Vagina (tissue), 2 donors: ENCODE measurements around the gene PGP. TPM values are rescaled to one million over a fixed set of nuclear protein-coding genes. Genes with fewer than 3 reads are reported as not detected.
"Not testable (repeated sequence)": the region's sequence is repeated elsewhere in the genome, so short reads cannot be mapped to it uniquely, and the experiment has no call there.

ENCODE experiments used
- DNase-seq, 2 donors: peaks; one replicate each; pipeline ENCODE4 v3.0.0-alpha.2; 2017; ENCODE audit errors: extremely low spot score in 2 of 2
- H3K27ac ChIP-seq: fragments of 200-600 bp; sonication (generic); one replicate; pipeline ENCODE4 v1.5.1; 2019
- H3K27me3 ChIP-seq: fragments of 200-600 bp; sonication (generic); one replicate; pipeline ENCODE4 v1.5.1; 2019
- H3K36me3 ChIP-seq, 2 donors: fragments of 200-600 bp; sonication (generic); one replicate each; pipeline ENCODE4 v1.5.1; 2017 to 2019
- H3K4me1 ChIP-seq: fragments of 200-600 bp; sonication (generic); one replicate; pipeline ENCODE4 v1.5.1; 2019
- H3K4me3 ChIP-seq, 2 donors: fragments of 200-600 bp; sonication (generic); 1 replicate in 1 of 2; 2 replicates in 1 of 2; pipeline ENCODE4 v1.5.1; 2016 to 2019
- H3K9me3 ChIP-seq: fragments of 200-600 bp; sonication (generic); one replicate; pipeline ENCODE4 v1.5.1; 2019
- CTCF ChIP-seq, 3 experiments: fragments of 450-650 bp in 2 of 3; fragments of 200-600 bp in 1 of 3; sonication (generic) in 1 of 3; IDR thresholded peaks; one replicate each; pipeline ENCODE4 v1.5.1; 2017 to 2019; ENCODE audit warnings: antibody characterized with exemption in 3 of 3, mild to moderate bottlenecking in 2 of 3, moderate library complexity in 2 of 3
- POLR2A ChIP-seq, 2 donors: fragments of 450-650 bp; IDR thresholded peaks; one replicate each; pipeline ENCODE4 v1.6.1; 2017; ENCODE audit warnings: antibody characterized with exemption in 2 of 2, mild to moderate bottlenecking in 2 of 2, moderate library complexity in 2 of 2
- POLR2AphosphoS5 ChIP-seq, 2 donors: sonication (generic); formaldehyde crosslinking; IDR thresholded peaks; one replicate each; pipeline ENCODE4 v1.9.0; 2017; ENCODE audit warnings: antibody characterized with exemption in 2 of 2, mild to moderate bottlenecking in 2 of 2, low read depth in 1 of 2; ENCODE audit not compliant: insufficient read depth in 1 of 2
- intact Hi-C: fragments of 100-400 bp; cut with DNase I; formaldehyde crosslinking; loops from one replicate; pipeline ENCODE4 v1.15.1; 2023
- total RNA-seq: library from RNA; depleted of rRNA; stranded (reverse); fragments of >200 nt; gene quantifications from one replicate; pipeline ENCODE4 v1.2.3, GENCODE V29; 2016

PGP gene
- total RNA-seq, 1 donor from 2014 or later: 15.5 TPM

- TF ChIP-seq POLR2AphosphoS5 (IDR thresholded peaks at IDR 0.05; ENCODE audit: insufficient read depth in 1 of 2, low read depth in 1 of 2): peak; percentile 67 to 88
- no peak for TF ChIP-seq CTCF (IDR thresholded peaks at IDR 0.05)
- TF ChIP-seq POLR2A (IDR thresholded peaks at IDR 0.05): peak in 1 of 2 donors; percentile 25
- H3K4me3 ChIP-seq: peak within 1 kb of the TSS; percentile 54 to 85
- DNase-seq: no peak
Observed at GRCh38 chr16:2205104-2205966, 9.3 kb downstream of the PGP start, which contains the start of gene MLST8. Gene MLST8, plus strand, starts transcription at chr16:2205454. Its CDS starts 632 bp downstream, at chr16:2206086.

GRCh38 chr16:2204416-2205103 is 10.1 kb downstream of the PGP start:
- no peak for DNase-seq
- H3K4me3 ChIP-seq: peak overlapping the region; percentile 54 to 85
- intact Hi-C loops: no loop called here

More at GRCh38 chr16:2205104-2205966, 9.3 kb downstream of the PGP start, which contains the start of gene MLST8:
- Histone ChIP-seq H3K9me3 (no peaks in the 10 kb centered on the region), H3K4me1 (peaks cover 19% of the 10 kb centered on the region), H3K27me3 (no peaks in the 10 kb centered on the region), H3K27ac (peak within 1 kb of the TSS; percentile 91), H3K36me3 (peaks cover 0 to 23% of the 10 kb centered on the region in 2 donors)
- intact Hi-C loops: no loop called here

GRCh38 chr16:2203119-2203688 is 11.4 kb downstream of the PGP start:
- intact Hi-C loops, H3K27me3 ChIP-seq, H3K36me3 ChIP-seq, H3K9me3 ChIP-seq, H3K4me3 ChIP-seq, H3K27ac ChIP-seq, DNase-seq: not testable (repeated sequence)
- H3K4me1 ChIP-seq: peaks cover 19% of the 10 kb centered on the region

More at GRCh38 chr16:2204416-2205103, 10.1 kb downstream of the PGP start:
- H3K4me1 ChIP-seq: peaks cover 19% of the 10 kb centered on the region
- H3K27me3 ChIP-seq: no peaks in the 10 kb centered on the region
- no peaks in the 10 kb centered on the region for H3K9me3 ChIP-seq
- H3K27ac ChIP-seq: peak overlapping the region; percentile 91
- H3K36me3 ChIP-seq: peaks cover 0 to 18% of the 10 kb centered on the region in 2 donors
- TF ChIP-seq POLR2AphosphoS5 (IDR thresholded peaks at IDR 0.05; ENCODE audit: insufficient read depth in 1 of 2, low read depth in 1 of 2) (no peak), CTCF (IDR thresholded peaks at IDR 0.05) (no peak), POLR2A (IDR thresholded peaks at IDR 0.05) (no peak)

GRCh38 chr16:2200313-2200712 is 14.3 kb downstream of the PGP start:
- DNase-seq: no peak
- Histone ChIP-seq H3K27me3 (peaks cover 8% of the 10 kb centered on the region), H3K4me1 (peaks cover 13% of the 10 kb centered on the region), H3K27ac (no peak overlapping the region), H3K4me3 (no peak overlapping the region), H3K36me3 (no peaks in the 10 kb centered on the region), H3K9me3 (no peaks in the 10 kb centered on the region)
- no peak for TF ChIP-seq POLR2AphosphoS5 (IDR thresholded peaks at IDR 0.05; ENCODE audit: insufficient read depth in 1 of 2, low read depth in 1 of 2)
- no peak for TF ChIP-seq CTCF (IDR thresholded peaks at IDR 0.05)
- TF ChIP-seq POLR2A (IDR thresholded peaks at IDR 0.05): no peak
- intact Hi-C loops: no loop called here

GRCh38 chr16:2199621-2200139 is 15.0 kb downstream of the PGP start:
- Histone ChIP-seq H3K27me3 (peaks cover 11% of the 10 kb centered on the region), H3K36me3 (no peaks in the 10 kb centered on the region), H3K9me3 (no peaks in the 10 kb centered on the region), H3K27ac (no peak overlapping the region), H3K4me1 (peaks cover 15% of the 10 kb centered on the region), H3K4me3 (no peak overlapping the region)
- TF ChIP-seq POLR2A (IDR thresholded peaks at IDR 0.05): no peak
- intact Hi-C loops: no loop called here
- DNase-seq: no peak
